NT2/D1 (cell line): ENCODE data around the gene CALR3.

Source experiments
- SUZ12 ChIP-seq: IDR thresholded peaks from 2 replicates; pipeline ENCODE4 v1.6.1; 2011; ENCODE audit not compliant: insufficient read length, insufficient read depth; ENCODE audit errors: extremely low read depth
- YY1 ChIP-seq: IDR thresholded peaks from 2 replicates; pipeline ENCODE4 v1.6.1; 2011; ENCODE audit not compliant: insufficient read length, insufficient read depth

DNA sequence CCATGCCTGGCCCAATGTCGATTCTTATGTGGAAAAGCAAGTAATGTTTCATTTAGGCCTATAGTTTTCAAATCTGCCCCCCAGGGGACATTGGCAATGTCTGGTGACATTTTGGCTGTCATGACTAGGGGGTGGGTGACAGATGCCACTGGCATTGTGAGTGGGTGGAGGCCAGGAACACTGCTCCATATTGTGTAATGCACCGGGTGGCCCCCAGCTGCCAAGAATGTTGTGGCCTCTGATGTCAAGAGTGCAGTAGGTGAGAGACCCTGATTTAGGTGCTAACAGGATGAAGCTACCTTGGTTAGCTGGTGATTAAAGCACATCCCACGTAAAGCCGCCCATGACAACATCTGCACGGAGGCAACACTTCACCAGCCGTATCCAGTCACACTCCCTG is 11.0 kb upstream of the CALR3 start:
- TF ChIP-seq YY1: no peak
- TF ChIP-seq SUZ12: no peak
